Stimulated activated CD8-positive, alpha-beta memory T cell treated with anti-CD3 and anti-CD28 coated beads, Interleukin-15, amount 100 ng/mL, for 48 hours (primary cell): Measurements from ENCODE around the gene APBB2.

Experiments
- DNase-seq, 2 donors: peaks; one replicate each; pipeline ENCODE4 v3.0.0-alpha.2; 2020; ENCODE audit warnings: low read depth in 2 of 2

Gene APBB2

DNA sequence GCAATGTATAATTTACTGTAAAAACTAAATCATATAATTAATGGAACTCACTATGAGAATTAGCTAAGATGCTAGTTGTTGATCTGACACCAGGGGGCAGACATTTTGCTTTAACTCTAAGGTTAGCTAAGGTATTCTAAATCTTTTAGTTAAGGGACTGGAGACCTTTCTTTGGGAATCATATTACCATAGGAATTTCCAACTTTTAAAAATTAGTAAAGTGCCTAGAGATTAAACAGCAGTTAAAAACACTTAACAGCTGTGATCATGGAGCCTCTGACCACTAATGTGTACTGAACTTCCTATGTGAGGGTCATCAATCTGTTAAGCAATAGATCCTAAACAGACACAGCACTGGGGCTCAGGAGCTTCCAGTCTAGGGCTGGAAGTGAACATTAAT lies 238.0 kb downstream of the APBB2 start:
- DNase-seq: no peak

DNA sequence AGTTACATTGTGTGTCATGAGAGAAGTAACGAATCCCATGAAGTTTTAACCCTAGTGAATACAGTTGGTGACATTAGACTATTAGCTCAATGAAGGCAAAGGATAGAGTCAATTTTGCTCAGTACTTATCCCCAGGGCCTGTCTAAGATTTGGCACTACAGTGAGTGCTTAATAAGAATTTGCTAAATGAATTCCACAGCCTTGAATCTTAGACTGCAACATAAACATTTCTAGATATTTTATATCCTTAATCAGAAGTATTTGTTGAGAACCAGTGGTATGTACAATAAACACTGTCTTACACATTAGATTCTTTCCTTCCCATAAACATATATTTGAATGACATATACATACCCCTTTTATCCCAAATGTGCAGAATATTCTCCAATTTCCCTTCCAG lies 241.6 kb downstream of the APBB2 start:
- no peak for DNase-seq

GRCh38 chr4:40971338-40971737 lies 243.0 kb downstream of the APBB2 start:
- no peak for DNase-seq

- no peak for DNase-seq
Observed at GRCh38 chr4:40969501-40969900, 244.8 kb downstream of the APBB2 start.

GRCh38 chr4:40967550-40967949 lies 246.8 kb downstream of the APBB2 start:
- DNase-seq: no peak

- DNase-seq: no peak
Observed at GRCh38 chr4:40966091-40966490, 248.3 kb downstream of the APBB2 start.

DNA sequence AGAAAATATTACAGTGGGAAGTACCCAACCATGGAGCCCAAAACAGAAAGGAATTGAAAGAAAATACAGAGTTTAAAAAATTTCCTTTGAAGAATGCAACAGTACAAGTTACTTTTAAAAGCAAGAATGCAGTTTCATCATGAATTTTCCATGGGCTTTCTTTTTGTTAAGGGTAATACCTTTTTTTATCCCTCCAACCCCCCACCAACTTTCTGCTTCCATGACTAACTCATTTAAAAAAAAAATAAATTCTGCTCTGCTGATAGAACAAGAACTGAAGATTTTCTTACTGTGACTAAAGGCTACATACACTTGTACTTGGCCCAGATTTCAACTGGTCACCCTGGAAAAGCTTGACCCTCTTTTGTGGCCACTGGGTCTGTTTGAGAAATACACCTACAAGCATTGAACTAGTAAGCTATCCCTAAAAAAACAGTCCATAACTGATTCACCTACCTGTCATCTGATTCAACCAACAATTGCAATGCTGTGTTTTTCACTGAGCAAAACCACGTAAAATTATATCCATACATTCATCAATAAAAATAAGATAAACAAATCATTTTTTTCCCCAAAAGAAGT lies 250.4 kb downstream of the APBB2 start:
- DNase-seq: no peak

DNA sequence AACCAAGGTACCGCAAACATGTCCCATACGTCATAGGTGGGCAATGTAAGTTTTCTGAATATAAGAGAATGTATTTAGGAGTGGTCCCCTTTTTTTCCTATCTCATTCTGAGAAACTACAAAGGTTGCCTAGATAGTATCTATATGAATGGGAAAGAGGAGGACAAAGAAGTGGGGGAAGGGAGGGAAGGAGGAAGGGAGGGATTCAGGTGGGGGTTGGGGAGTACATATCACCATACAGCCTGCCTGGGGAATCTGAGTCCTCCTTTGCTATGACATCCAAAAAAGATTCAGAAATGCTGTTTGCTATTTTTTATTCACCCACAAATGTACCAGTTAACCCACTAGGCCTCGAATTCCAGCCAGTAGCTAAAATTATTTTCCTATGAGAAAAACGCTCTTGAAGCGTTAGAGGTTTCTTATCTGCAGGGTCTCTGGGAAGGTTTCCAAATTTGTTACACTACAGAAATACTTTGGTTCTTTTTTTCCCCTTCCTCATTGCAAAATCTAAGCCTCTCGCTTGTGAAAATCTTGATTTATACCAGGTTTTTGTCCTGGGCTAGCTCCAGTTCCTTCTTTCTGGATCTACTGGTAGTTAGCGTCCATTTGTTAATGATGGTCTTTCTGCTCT lies 251.7 kb downstream of the APBB2 start:
- no peak for DNase-seq

- DNase-seq: no peak
Observed at GRCh38 chr4:40960941-40961340, 253.4 kb downstream of the APBB2 start.

DNA sequence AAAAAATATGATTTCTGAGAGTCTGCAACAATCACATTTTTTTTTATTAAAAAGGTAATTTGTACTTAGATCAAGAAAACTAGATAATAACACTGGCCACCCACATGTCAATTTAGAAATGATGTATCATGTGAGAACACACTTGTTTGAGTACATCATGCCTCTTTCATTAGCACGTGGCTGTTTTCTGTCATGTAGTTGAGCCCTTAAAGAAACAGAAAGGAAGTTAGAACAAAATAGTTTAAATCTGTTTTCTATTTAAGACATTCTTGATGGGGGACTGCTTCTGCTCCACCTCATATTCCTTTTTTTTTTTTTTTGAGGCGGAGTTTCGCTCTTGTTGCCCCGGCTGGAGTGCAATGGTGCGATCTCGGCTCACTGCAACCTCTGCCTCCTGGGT lies 257.1 kb downstream of the APBB2 start:
- DNase-seq: no peak

DNA sequence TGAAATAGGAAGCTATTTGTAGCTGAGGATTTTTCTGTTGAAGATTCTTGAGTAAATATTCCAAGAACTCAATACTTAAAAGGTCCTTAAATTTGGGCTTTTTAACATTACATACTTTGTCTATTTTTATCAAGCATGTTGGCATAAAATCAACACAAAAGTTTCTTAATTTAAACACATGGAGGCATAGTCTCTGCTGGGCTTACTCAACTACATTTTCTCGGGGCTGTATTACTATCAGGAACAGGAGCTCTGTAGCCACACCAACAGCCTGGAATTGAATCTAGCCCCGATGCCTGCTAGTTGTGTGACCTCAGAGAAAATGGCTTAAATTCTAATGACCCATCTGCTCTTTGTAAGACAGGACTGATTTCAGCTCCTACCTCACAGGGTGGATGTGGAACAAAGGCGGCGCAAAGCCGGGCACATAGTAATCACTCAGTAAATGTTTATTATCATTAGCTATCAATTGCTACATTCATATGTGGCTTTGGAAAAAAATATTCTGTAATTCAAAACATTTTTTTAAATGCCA lies 257.6 kb downstream of the APBB2 start:
- no peak for DNase-seq

DNA sequence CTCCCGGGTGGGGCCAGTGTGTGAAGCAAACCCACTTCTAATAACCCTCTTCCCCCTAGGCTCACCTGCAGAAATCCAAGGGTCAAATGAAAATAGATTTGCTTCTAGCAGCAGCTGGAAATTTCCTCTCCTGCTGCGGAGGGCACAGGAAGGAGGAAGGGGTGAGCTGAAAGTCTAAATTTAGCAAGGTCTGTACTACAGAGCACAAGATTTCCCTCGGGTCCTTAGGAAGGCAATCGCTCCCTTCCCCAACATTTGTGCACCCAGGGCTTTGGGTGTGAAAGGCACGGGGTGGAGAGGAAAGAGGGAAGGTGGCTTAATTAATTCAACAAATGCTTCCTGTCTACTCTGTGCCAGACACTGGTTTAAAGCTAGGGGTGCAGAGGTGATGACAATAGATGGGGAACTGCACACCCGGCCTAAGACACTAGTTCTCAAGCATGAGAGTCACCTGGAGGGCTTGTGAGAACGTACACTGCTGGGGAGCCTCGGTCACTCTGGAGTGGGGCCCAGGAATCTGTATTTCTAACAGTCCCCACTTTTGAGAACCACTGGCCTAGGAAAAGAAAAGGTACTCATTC lies 260.2 kb downstream of the APBB2 start:
- no peak for DNase-seq

DNA sequence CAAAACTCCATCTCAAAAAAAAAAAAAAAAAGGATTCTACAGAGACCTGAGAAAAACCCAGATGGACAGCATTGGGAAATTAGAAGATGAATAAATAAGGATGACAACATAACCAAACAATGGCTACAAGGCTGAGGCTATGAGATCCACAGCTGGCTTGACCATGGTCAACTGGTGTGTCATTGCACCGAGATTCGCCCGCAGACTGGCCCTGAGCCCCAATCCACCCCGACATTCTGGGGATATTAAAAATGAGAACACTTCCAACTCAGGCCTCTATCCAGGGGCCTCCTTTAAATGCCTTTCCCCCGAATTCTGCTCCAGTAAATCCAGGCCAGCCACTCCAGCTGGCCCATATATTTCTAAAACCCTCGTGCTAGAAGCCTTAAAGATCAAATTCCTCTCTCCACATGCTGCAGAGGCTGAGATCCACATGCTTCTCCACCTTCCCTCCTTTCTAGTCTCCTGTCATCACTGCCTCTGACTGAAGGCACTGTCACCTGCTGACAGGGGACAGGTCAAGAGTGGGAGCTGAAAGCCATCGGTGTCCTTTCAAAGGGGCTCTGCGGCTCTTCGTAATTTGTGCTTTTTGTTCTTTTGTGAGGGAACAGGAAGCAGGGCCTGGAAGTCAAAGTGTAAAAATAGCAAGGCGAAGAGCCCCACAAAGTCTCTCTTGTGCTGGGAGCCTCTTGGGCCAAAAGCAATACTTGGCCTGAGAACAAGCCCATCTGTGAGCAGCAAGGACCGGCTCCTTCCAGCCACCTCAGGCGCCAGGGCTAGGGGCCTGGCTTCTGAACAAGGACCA lies 260.9 kb downstream of the APBB2 start:
- DNase-seq: no peak

DNA sequence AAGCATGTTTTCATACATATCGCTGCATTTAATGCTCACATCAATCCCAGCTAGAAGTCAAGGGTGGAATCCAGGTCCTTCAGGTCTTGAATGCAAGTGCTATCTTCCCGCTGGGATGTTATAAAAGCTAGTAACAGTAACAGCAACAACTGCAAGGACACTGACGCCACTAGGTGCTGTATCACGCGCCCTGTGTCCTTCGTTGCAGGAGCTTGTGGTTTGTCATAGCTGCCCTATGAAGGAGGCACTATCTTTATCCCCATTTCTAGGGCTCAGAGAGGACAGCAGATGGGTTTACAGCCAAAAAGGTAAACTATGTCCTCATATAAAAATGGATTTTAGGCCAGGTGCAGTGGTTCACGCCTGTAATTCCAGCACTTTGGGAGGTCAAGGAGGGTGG lies 261.7 kb downstream of the APBB2 start:
- no peak for DNase-seq

GRCh38 chr4:40952217-40952616 lies 262.1 kb downstream of the APBB2 start:
- no peak for DNase-seq

- no peak for DNase-seq
Observed at GRCh38 chr4:40951026-40951425, 263.3 kb downstream of the APBB2 start.

DNA sequence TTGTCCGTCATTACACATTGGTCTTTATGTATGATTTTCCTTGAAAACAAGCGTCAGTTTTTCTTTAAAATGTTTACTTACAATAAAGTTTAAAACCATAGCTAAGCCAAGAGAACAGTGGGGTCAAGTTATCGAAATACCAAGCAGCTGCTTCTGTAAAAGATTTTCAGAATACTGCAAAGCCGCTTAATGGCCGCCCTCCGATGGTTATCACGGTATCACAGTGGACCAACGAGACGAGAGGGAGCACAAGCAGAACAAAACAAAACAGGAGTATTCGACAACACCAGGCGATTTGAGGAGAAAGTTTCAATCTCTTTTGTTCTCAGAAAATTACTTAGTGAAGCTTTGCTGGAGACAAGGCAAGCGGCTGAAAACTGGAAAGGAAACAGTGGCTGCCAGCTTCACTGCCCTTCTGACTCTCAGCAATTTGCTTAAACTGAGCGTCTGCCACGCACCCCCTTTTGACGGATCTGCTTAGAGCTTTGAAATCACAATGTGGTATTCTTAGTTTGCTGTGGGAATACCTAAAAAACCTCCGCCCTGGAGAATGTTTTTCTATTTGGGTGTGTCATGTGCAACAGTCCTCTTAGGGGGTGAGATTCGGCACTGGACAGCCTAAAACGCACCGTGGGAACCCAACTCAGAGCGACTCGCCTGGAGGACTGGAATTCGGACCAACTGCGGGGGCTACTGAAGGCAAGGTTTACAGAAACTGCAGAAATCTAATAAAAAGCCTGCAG lies 264.8 kb downstream of the APBB2 start:
- DNase-seq: no peak

DNA sequence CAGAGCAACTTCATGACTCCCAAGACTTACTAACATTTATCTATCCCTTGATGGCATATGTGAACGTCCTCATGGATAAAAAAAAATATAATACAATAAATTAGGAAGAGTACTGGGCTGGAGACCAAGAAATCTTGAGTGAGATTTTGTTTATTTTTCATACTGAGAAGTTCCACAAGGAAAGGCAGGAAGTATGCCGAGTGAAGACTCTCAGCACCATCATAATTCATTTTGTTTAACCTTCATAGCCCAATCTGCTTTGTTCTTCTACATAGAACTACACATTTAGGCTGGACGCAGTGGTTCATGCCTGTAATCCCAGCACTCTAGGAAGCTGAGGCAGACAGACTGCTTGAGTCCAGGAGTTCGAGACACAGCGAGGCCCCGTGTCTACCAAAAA lies 266.3 kb downstream of the APBB2 start:
- DNase-seq: no peak

DNA sequence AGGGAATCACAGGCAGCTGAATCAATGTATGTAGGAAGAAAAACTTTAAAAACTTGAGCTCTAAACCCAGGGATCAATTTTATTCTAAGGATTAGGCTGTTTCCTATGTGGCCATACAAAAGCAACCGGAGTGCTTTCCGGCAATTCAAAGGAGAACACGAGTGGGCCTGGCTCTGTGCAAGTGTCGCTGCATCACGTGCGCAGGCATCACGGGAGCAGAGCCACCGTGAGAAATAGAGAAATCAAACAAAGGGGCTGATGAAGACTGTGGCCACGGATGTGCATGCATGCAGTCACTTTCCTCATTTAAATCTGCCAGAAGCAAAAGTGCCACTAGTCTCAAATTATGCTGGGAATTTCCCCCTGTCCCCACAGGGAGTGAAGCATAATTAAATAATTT lies 267.7 kb downstream of the APBB2 start:
- no peak for DNase-seq

GRCh38 chr4:40940756-40941155 lies 273.6 kb downstream of the APBB2 start:
- DNase-seq: no peak

GRCh38 chr4:40940317-40940741 lies 274.0 kb downstream of the APBB2 start:
- no peak for DNase-seq

DNA sequence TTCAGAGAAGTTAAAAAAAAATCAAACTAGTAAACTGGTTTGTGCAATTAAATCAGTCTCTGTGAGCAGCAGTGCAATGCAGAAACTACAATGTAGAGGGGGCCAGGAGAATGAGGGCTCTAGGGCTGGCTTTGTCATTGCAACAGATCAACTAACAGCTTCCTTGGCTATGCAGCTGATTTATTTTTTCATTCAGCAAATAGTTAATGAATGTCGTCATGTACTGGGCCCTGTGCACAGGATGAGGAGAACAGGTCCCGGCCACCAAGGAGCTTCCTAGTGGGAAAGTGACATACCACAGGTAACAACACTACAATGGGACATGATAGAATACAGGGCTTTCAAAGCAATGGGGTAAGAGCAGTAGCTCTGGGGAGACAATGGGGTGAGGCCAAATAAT lies 274.5 kb downstream of the APBB2 start:
- DNase-seq: no peak
